Heart left ventricle (tissue), 16 donors: ENCODE data around the gene AGPAT1. TPM values are rescaled to one million over a fixed set of nuclear protein-coding genes. Genes with fewer than 3 reads are reported as not detected.
"Not testable (repeated sequence)": the region's sequence is repeated elsewhere in the genome, so short reads cannot be mapped to it uniquely, and the experiment has no call there.

Source experiments
- ATAC-seq, 4 donors: fragments of 200-7000 bp; cut with Tn5 transposase; one replicate each; pipeline ENCODE4 v1.9.1; 2020 to 2022; ENCODE audit warnings: moderate library complexity in 4 of 4, mild to moderate bottlenecking in 3 of 4, moderate number of reproducible peaks in 1 of 4
- DNase-seq, 5 donors: peaks; one replicate each; pipeline ENCODE4 v3.0.0-alpha.2; 2020
- H3K27ac ChIP-seq, 12 donors: fragments of 200-600 bp; sonication (generic) in 4 of 12; one replicate each; pipeline versions ENCODE4 v1.5.0 to v1.8.0; 2016 to 2022; ENCODE audit warnings: mild to moderate bottlenecking in 2 of 12
- H3K27me3 ChIP-seq, 9 donors: fragments of 200-600 bp; sonication (generic) in 2 of 9; one replicate each; pipeline versions ENCODE4 v1.5.1 to v1.8.0; 2016 to 2022; ENCODE audit warnings: mild to moderate bottlenecking in 3 of 9
- H3K36me3 ChIP-seq, 9 donors: fragments of 200-600 bp; sonication (generic) in 2 of 9; one replicate each; pipeline versions ENCODE4 v1.5.0 to v1.8.0; 2018 to 2022; ENCODE audit warnings: mild to moderate bottlenecking in 2 of 9
- H3K4me1 ChIP-seq, 12 donors: fragments of 200-600 bp; sonication (generic) in 4 of 12; one replicate each; pipeline versions ENCODE4 v1.5.0 to v1.8.0; 2016 to 2022; ENCODE audit warnings: mild to moderate bottlenecking in 3 of 12
- H3K4me3 ChIP-seq, 12 donors: fragments of 200-600 bp; sonication (generic) in 4 of 12; one replicate each; pipeline versions ENCODE4 v1.5.0 to v1.8.0; 2017 to 2022; ENCODE audit warnings: mild to moderate bottlenecking in 9 of 12, moderate library complexity in 4 of 12
- H3K9me3 ChIP-seq, 12 donors: fragments of 200-600 bp; sonication (generic) in 4 of 12; one replicate each; pipeline versions ENCODE4 v1.5.0 to v1.8.0; 2016 to 2022; ENCODE audit warnings: mild to moderate bottlenecking in 1 of 12
- POLR2A ChIP-seq, 2 donors: fragments of 450-650 bp; IDR thresholded peaks; one replicate each; pipeline ENCODE4 v1.6.1; 2017; ENCODE audit warnings: antibody characterized with exemption in 2 of 2, mild to moderate bottlenecking in 2 of 2, moderate library complexity in 2 of 2
- WGBS, 4 donors: extraction: QIAGEN DNeasy Blood & Tissue Kit in 2 of 4; methylation state at CpG; one replicate each; pipeline versions ENCODE4 v1.1.5 to v1.1.7; 2013 to 2018; 5-methylcytosine and 5-hydroxymethylcytosine counted together
- intact Hi-C, 10 donors: fragments of 100-400 bp; cut with DNase I; formaldehyde crosslinking; loops; one replicate each; pipeline versions ENCODE4 v1.11.1 to v1.14.2; 2022
- polyA plus RNA-seq, 2 donors: library from polyadenylated mRNA; stranded (reverse); fragments of 200-250 nt; gene quantifications; one replicate each; pipeline ENCODE4 v1.2.3, GENCODE V29; 2013
- total RNA-seq, 9 donors: library from RNA; depleted of rRNA in 2 of 9; stranded (reverse); fragments of >200 nt in 2 of 9; fragmentation: NEBNext Ultra II Directional in 3 of 9; extraction: Animal tissue kit (Norgen Biotek cat#: 25700) in 3 of 9; gene quantifications; one replicate each; pipeline versions ENCODE4 v1.1.0 to v1.2.4, GENCODE V29; 2016 to 2023
- TF ChIP-seq, protein P1 (sequence below), 12 donors: fragments of 200-600 bp; sonication (generic) in 4 of 12; IDR thresholded peaks; one replicate each; pipeline versions ENCODE4 v1.5.0 to v1.8.0; 2018 to 2022; ENCODE audit warnings: antibody characterized with exemption in 12 of 12, mild to moderate bottlenecking in 5 of 12
- donor health status: ischemic (EF 13 %, LVEDD 7.1; RV severe dilation, severe dysfunction).
- donor health status: healthy with polysubstance abuse.
- donor health status: DM: no; HTN: yes; CAD: no.
- donor health status: DM: no; HTN: no; CAD: no.
- donor health status: ischemic (EF 25% LVEDD 6.9; RV normal size, moderate dysfunction).
- donor health status: ischemic (EF 25% LVEDD 5.7; RV mildly dilated, moderate dysfunction).
- donor health status: healthy.
- donor health status: DM: yes; HTN: yes; CAD: no.
- donor health status: ischemic (EF 35%, LVEDD 5.7; RV mildly dilated, moderate dysfunction).
- donor health status: nonischemic (EF 11% LVEDD 7.7; RV severe dilation, severe dysfunction).
- donor health status: DM: yes; HTN: yes; CAD: no.
- donor health status: PGD.
- donor health status: ischemic (EF 29% LVEDD 5.4; RV normal size, mild dysfunction).
- donor health status: nonischemic (EF 23%, LVEDD 6.1; RV moderate dilation, normal function).

The AGPAT1 gene
- total and polyA plus RNA-seq, 11 donors = 43.5 to 79.1 (median 51.0) TPM

DNA sequence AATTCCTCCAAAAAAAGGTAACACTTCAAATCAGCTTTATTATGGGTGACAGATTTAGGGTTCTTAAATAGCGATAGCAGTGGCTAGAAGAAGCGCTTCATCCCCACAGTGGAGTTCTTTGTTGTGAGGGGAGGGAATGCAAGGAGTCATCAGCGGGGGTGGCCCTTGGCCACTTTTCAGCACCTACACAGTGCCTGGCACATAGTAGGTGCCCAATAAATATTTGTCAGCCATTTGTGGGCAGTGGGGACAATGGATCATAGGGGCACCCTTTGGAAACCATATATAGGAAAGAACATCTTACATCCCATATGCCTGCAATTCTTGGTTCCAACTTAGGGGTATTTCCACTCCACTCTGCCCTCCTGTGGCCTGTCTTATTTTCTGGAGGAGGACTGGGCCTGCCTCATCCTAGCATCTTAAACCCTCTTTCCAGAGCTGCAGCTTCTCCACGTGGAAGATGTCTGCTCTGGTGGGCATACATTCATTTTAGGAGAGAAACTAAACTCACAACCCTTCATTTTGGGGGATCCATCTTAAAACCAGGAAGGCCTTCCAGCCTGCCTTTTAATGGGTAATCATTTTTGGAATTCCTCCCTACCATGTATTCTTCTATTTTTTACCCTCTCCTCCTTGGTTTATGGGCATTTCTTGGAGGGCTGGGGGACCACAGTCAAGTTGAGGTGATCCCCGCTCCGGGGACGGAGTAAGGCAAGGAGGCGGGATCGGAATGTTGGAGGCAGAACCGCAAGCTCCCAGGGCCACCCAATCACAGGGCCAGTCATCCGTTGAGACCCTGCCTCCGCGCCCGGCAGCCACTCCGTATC, 19.2 kb upstream of the AGPAT1 start:
- ATAC-seq = peak in 2 of 4 donors; percentile 86
- intact Hi-C loops = loop anchor here in 6 of 10 donors (1.0 to 10.0 kb wide), 10 partner anchors 17 to 1010 kb away; partner anchors contain the start of genes ATF6B (in 3 of the 6), RNF5 (in 2 of the 6), FKBPL (in 1 of the 6) and HSD17B8 (in 1 of the 6)
- TF ChIP-seq POLR2A (IDR thresholded peaks at IDR 0.05) = peak; percentile 78 to 93
- TF ChIP-seq, protein P1, sequence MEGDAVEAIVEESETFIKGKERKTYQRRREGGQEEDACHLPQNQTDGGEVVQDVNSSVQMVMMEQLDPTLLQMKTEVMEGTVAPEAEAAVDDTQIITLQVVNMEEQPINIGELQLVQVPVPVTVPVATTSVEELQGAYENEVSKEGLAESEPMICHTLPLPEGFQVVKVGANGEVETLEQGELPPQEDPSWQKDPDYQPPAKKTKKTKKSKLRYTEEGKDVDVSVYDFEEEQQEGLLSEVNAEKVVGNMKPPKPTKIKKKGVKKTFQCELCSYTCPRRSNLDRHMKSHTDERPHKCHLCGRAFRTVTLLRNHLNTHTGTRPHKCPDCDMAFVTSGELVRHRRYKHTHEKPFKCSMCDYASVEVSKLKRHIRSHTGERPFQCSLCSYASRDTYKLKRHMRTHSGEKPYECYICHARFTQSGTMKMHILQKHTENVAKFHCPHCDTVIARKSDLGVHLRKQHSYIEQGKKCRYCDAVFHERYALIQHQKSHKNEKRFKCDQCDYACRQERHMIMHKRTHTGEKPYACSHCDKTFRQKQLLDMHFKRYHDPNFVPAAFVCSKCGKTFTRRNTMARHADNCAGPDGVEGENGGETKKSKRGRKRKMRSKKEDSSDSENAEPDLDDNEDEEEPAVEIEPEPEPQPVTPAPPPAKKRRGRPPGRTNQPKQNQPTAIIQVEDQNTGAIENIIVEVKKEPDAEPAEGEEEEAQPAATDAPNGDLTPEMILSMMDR (IDR thresholded peaks at IDR 0.05) = peak in 8 of 12 donors; percentile 6 to 57 (median 36)

DNA sequence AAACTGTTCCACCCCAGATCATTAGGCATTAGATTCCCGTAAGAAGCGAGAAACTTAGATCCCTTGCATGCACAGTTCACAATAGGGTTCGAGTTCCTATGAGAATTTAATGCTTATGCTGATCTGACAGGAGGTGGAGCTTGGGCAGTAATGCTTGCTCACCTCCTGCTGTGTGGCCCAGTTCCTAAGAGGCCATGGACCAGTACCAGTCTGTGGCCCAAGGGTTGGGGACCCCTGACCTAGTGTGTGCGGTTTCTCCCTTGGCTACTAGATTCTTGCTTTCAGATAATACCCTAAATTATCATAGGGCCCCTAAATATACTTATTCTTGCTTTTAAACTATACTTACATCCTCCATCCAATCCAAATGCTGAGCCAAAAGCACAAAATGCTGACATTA, 18.5 kb upstream of the AGPAT1 start:
- ATAC-seq (no peak), DNase-seq (no peak)
- TF ChIP-seq, protein P1 (IDR thresholded peaks at IDR 0.05) = no peak
- no peak for TF ChIP-seq POLR2A (IDR thresholded peaks at IDR 0.05)
- Histone ChIP-seq H3K4me3 (no peak overlapping the region), H3K36me3 (peaks cover 0 to 17% (median 0%) of the 10 kb centered on the region in 9 donors), H3K27ac (peak overlapping the region; percentile 80 to 100 (median 98)), H3K9me3 (no peaks in the 10 kb centered on the region), H3K27me3 (no peaks in the 10 kb centered on the region), H3K4me1 (peaks cover 7 to 63% (median 41%) of the 10 kb centered on the region in 12 donors)
- 89 to 96% (median 93%) methylated on average over 4 of the region's 4 CpGs for WGBS, 4 donors
- intact Hi-C loops = loop anchor here in 4 of 10 donors (2.0 to 10.0 kb wide), 4 partner anchors 66 to 1010 kb away; partner anchors contain the start of genes ATF6B (in 3 of the 4), HSD17B8 (in 1 of the 4), RING1 (in 1 of the 4) and RXRB (in 1 of the 4)

More for the DNA sequence above, 19.2 kb upstream of the AGPAT1 start:
- Histone ChIP-seq H3K27me3 (no peaks in the 10 kb centered on the region), H3K9me3 (no peaks in the 10 kb centered on the region), H3K4me1 (peaks cover 7 to 63% (median 41%) of the 10 kb centered on the region in 12 donors), H3K36me3 (peaks cover 0 to 17% (median 0%) of the 10 kb centered on the region in 9 donors), H3K4me3 (peak overlapping the region in 11 of 12 donors; percentile 9 to 85 (median 50)), H3K27ac (peak overlapping the region; percentile 80 to 100 (median 98))
- peak in 2 of 5 donors; percentile 28 to 43 for DNase-seq
- WGBS, 4 donors = 17 to 18% (median 18%) methylated on average over 15 of the region's 15 CpGs

DNA sequence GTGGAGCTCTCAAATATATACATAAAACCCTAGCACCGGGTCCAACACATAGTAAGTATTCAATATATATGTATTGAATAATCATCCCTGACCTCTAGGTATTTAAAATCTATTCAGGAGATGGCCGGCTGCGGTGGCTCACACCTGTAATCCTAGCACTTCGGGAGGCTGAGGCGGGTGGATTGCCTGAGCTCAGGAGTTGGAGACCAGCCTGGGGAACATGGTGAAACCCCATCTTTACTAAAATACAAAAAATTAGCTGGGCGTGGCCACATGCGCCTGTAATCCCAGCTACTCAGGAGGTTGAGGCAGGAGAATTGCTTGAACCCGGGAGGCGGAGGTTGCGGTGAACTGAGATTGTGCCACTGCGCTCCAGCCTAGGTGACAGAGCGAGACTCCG, 17.2 kb upstream of the AGPAT1 start:
- WGBS, 4 donors = 77 to 84% (median 81%) methylated on average over 13 of the region's 13 CpGs
- not testable (repeated sequence) for H3K27me3 ChIP-seq, H3K9me3 ChIP-seq, DNase-seq, ATAC-seq
- Histone ChIP-seq H3K4me1 (peaks cover 7 to 73% (median 50%) of the 10 kb centered on the region in 12 donors), H3K27ac (peak overlapping the region; percentile 44 to 100 (median 96)), H3K36me3 (peaks cover 0 to 11% (median 0%) of the 10 kb centered on the region in 9 donors), H3K4me3 (peak overlapping the region in 6 of 12 donors; percentile 26 to 93 (median 56))
- intact Hi-C loops = loop anchor here in 3 of 10 donors (5.0 to 10.0 kb wide), 3 partner anchors 66 to 1012 kb away; partner anchors contain the start of genes ATF6B (in 1 of the 3), HSD17B8 (in 1 of the 3), RING1 (in 1 of the 3) and RXRB (in 1 of the 3)

DNA sequence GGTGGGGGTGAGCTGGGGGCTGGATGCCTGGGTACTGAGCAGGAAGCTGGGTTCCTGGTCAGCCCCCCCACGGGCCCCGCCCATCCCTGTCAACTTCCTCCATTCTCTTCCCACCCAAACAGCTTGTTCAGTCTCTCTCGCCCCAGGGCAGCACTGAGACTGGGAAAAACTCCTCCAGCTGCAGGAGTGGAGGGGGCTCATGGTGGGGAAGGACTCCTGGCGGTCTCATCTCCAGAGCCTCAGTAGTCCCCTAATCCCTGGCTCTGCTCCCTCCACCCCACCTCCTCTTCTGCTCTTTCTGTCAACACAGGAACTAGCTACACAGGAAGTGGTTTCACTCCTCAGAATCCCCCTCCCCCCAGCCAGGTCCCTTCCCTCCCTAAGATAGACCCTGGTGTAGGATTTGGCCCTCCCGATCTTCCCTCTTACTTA, 16.7 kb upstream of the AGPAT1 start, which contains the start of gene GPSM3:
TSS of gene GPSM3 (minus strand) at position 36 of the 432 bp plus-strand sequence. CDS start 130 bp downstream, outside the sequence.
- TF ChIP-seq, protein P1 (IDR thresholded peaks at IDR 0.05) = no peak
- no peak for TF ChIP-seq POLR2A (IDR thresholded peaks at IDR 0.05)
- peak within 1 kb of the TSS in 10 of 12 donors; percentile 6 to 93 (median 36) for H3K4me3 ChIP-seq
- ATAC-seq = no peak
- no peaks in the 10 kb centered on the region for H3K9me3 ChIP-seq
- DNase-seq = peak; percentile 72 to 82 (median 77)
- peaks cover 0 to 15% (median 2%) of the 10 kb centered on the region in 9 donors for H3K36me3 ChIP-seq
- WGBS, 4 donors = 20 to 39% (median 34%) methylated on average over 5 of the region's 5 CpGs
- no peaks in the 10 kb centered on the region for H3K27me3 ChIP-seq
- H3K27ac ChIP-seq = peak within 1 kb of the TSS; percentile 44 to 100 (median 96)
- intact Hi-C loops = loop anchor here in 3 of 10 donors (5.0 to 10.0 kb wide), 3 partner anchors 65 to 1012 kb away; partner anchors contain the start of genes ATF6B (in 1 of the 3), HSD17B8 (in 1 of the 3), RING1 (in 1 of the 3) and RXRB (in 1 of the 3)
- H3K4me1 ChIP-seq = peaks cover 7 to 76% (median 55%) of the 10 kb centered on the region in 12 donors
